Body of pancreas (tissue), 4 donors: ENCODE measurements around the gene DAPK1. TPM values are rescaled to one million over a fixed set of nuclear protein-coding genes. Genes with fewer than 3 reads are reported as not detected.

Experiments used
- ATAC-seq: fragments of 150-250 bp; one replicate; pipeline ENCODE4 v1.9.1; 2016
- DNase-seq, 4 donors: peaks; one replicate each; pipeline ENCODE4 v3.0.0-alpha.2; 2019
- H3K27ac ChIP-seq, 4 donors: fragments of 200-600 bp; sonication (generic); 1 replicate in 3 of 4; 2 replicates in 1 of 4; pipeline versions ENCODE4 v1.5.1 to v1.6.1; 2016 to 2019; ENCODE audit warnings: mild to moderate bottlenecking in 1 of 4, mixed read lengths in 1 of 4, moderate library complexity in 1 of 4
- H3K27me3 ChIP-seq, 2 donors: fragments of 200-600 bp; sonication (generic); one replicate each; pipeline ENCODE4 v1.6.0; 2016; ENCODE audit warnings: mild to moderate bottlenecking in 1 of 2
- H3K36me3 ChIP-seq, 2 donors: fragments of 200-600 bp; sonication (generic); replicated peaks in 1 of 2; 2 replicates each; pipeline ENCODE4 v1.5.1; 2016; ENCODE audit warnings: low read depth in 2 of 2; ENCODE audit not compliant: insufficient read depth in 1 of 2
- H3K4me1 ChIP-seq: fragments of 200-600 bp; sonication (generic); one replicate; pipeline ENCODE4 v1.6.0; 2016
- H3K4me3 ChIP-seq, 2 donors: fragments of 200-600 bp; sonication (generic); 1 replicate in 1 of 2; 2 replicates in 1 of 2; pipeline ENCODE4 v1.5.1; 2016 to 2019
- H3K9me3 ChIP-seq, 3 donors: fragments of 200-600 bp; sonication (generic); 1 replicate in 2 of 3; 2 replicates in 1 of 3; pipeline ENCODE4 v1.5.1; 2016
- CTCF ChIP-seq, 7 experiments: fragments of 450-650 bp in 4 of 7; fragments of 200-600 bp in 3 of 7; sonication (generic) in 3 of 7; IDR thresholded peaks; one replicate each; pipeline ENCODE4 v1.5.1; 2016 to 2019; ENCODE audit warnings: antibody characterized with exemption in 7 of 7
- POLR2A ChIP-seq, 3 donors: fragments of 450-650 bp; IDR thresholded peaks; one replicate each; pipeline ENCODE4 v1.6.1; 2016; ENCODE audit warnings: antibody characterized with exemption in 3 of 3, mild to moderate bottlenecking in 2 of 3
- WGBS, 2 donors: methylation state at CpG; one replicate each; pipeline ENCODE4 v1.1.5; 2017; 5-methylcytosine and 5-hydroxymethylcytosine counted together
- intact Hi-C: fragments of 100-400 bp; cut with DNase I; formaldehyde crosslinking; loops from one replicate; pipeline ENCODE4 v1.15.1; 2023
- total RNA-seq, 2 donors: library from RNA; depleted of rRNA; stranded (reverse); fragments of >200 nt; gene quantifications; one replicate each; pipeline ENCODE4 v1.1.0, GENCODE V29; 2016

The DAPK1 gene
- total RNA-seq, 2 donors from 2014 or later, result 79.6 to 152 TPM

DNA sequence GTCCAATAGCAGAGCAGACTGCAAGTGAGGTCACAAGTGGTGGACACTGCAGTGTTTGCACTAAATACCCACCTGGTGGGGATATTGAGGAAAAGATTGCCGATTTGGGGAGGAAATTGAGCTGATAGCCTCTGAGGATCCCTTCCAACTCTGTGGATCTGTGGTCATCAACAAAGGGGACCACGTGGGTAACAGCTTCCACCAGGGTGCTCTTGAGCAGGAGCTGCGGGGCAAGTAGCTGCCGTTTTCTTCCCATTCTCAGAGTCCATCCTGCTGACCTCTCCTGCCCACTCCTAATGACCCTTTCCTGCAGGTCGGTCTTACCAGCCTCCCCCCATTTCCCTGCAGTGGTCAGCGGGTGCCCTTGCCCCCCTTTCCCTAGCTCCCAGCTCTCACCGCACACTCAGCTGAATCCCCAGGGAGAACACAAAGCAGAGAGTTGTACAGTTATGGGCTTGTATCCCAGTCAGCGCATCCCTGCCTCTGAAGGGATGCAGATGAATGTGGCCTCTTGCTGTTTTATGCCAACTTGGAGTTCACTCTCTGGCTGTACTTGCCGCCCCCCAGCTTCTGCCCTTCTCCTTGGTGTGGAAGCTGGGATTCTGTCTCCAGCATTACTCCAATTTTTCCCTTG lies 18.0 kb downstream of the DAPK1 start:
- intact Hi-C loops, result no loop called here
- 83 to 84% methylated on average over 9 of the region's 9 CpGs for WGBS, 2 donors

DNA sequence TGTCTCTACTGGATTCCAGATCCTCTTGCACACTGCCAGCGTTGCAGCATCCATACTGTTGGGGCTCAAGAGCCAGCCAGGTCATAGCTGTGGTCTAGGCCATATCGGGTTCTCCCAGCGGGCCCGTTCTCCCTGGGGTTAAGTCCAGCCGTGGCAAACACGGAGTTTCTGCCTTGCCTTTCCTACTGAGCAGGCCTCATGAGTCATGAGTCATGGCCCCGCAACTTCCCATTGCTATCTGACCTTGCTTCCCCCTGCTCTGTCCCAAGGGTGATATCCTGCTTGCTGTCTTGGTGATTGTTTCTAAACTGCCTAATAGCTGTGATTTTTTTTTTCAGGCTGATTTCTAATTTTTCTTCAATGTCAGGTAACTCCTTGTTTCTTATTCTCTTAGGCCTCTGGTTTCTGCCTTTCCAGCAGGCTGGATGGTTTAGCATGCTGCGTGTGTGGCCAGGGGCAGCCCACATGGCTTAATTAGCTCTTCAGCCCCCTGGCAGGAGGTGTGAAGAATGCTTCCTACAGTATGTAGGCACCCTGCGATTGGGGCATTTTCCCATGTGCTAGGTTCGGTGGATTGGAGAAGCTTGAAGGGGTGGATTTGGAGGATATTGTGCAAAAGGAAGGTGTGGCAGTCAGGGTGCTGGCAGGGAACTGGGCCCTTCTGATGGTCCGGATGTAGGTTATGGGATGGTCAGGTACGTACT lies 18.7 kb downstream of the DAPK1 start:
- peaks cover 32% of the 10 kb centered on the region for H3K4me1 ChIP-seq
- 64 to 79% methylated on average over 12 of the region's 12 CpGs for WGBS, 2 donors
- H3K9me3 ChIP-seq, result no peaks in the 10 kb centered on the region
- no peak for TF ChIP-seq CTCF (IDR thresholded peaks at IDR 0.05)
- TF ChIP-seq POLR2A (IDR thresholded peaks at IDR 0.05), result no peak
- H3K27me3 ChIP-seq, result no peaks in the 10 kb centered on the region
- intact Hi-C loops, result no loop called here
- DNase-seq (peak in 3 of 4 donors; percentile 37 to 77 (median 51)), ATAC-seq (peak; percentile 41)
- H3K36me3 ChIP-seq, result no peaks in the 10 kb centered on the region
- peak overlapping the region in 1 of 4 donors; percentile 48 for H3K27ac ChIP-seq
- no peak overlapping the region for H3K4me3 ChIP-seq

More for the DNA sequence above, 18.0 kb downstream of the DAPK1 start:
- Histone ChIP-seq H3K27ac (peak overlapping the region in 1 of 4 donors; percentile 48), H3K9me3 (no peaks in the 10 kb centered on the region), H3K36me3 (no peaks in the 10 kb centered on the region), H3K27me3 (no peaks in the 10 kb centered on the region), H3K4me1 (peaks cover 27% of the 10 kb centered on the region), H3K4me3 (no peak overlapping the region)
- TF ChIP-seq CTCF (IDR thresholded peaks at IDR 0.05) (no peak), POLR2A (IDR thresholded peaks at IDR 0.05) (no peak)
- ATAC-seq, result no peak
- DNase-seq, result no peak

GRCh38 chr9:87516926-87517290 lies 19.2 kb downstream of the DAPK1 start:
- Histone ChIP-seq H3K36me3 (no peaks in the 10 kb centered on the region), H3K4me1 (peaks cover 32% of the 10 kb centered on the region), H3K9me3 (no peaks in the 10 kb centered on the region), H3K27me3 (no peaks in the 10 kb centered on the region), H3K27ac (no peak overlapping the region), H3K4me3 (no peak overlapping the region)
- DNase-seq (no peak), ATAC-seq (no peak)
- TF ChIP-seq CTCF (IDR thresholded peaks at IDR 0.05) (no peak), POLR2A (IDR thresholded peaks at IDR 0.05) (no peak)
- WGBS, 2 donors, result 68 to 84% methylated on average over 3 of the region's 3 CpGs
- intact Hi-C loops, result no loop called here

DNA sequence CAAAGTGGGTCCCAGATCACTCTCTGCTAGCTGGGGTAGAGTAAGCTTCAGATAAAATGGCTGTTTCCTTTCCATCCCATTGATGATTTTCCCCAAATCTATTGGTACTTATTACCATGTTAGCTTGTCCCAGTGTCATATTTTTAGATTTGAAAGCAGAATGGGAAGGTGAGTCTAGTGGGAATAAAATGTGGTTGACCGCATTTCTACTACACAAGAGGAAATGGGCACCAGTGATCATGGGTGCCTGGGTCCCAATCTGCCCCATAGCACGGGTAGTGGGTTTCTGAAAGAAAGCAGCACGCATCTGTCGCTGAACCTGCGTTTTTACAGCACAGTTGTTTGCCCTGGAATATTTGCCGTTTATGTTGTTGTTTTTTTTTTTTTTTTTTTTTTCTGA lies 20.1 kb downstream of the DAPK1 start:
- TF ChIP-seq POLR2A (IDR thresholded peaks at IDR 0.05), result no peak
- TF ChIP-seq CTCF (IDR thresholded peaks at IDR 0.05), result no peak
- no peak for ATAC-seq
- Histone ChIP-seq H3K4me1 (peaks cover 24% of the 10 kb centered on the region), H3K4me3 (no peak overlapping the region), H3K27me3 (no peaks in the 10 kb centered on the region), H3K27ac (no peak overlapping the region), H3K9me3 (no peaks in the 10 kb centered on the region), H3K36me3 (no peaks in the 10 kb centered on the region)
- no peak for DNase-seq
- WGBS, 2 donors, result 68 to 73% methylated on average over 6 of the region's 6 CpGs
- intact Hi-C loops, result no loop called here
